Activated naive CD4-positive, alpha-beta T cell treated with anti-CD3 and anti-CD28 coated beads, Interleukin-2, amount 50 U/mL, for 72 hours (primary cell): ENCODE measurements around the gene GDF2. TPM values are rescaled to one million over a fixed set of nuclear protein-coding genes. Genes with fewer than 3 reads are reported as not detected.

Experiments
- ATAC-seq, 2 donors: fragments of 150-1000 bp; cut with Tn5 transposase; 2 replicates each; pipeline ENCODE4 v1.10.0; 2021; ENCODE audit warnings: mild to moderate bottlenecking in 2 of 2, moderate library complexity in 2 of 2
- DNase-seq, 2 donors: peaks; one replicate each; pipeline ENCODE4 v3.0.0; 2021 to 2022; ENCODE audit warnings: low spot score in 2 of 2
- H3K27ac Mint-ChIP-seq, 2 donors: one replicate each; pipeline ENCODE4 v1.8.0; 2022; ENCODE audit warnings: mild to moderate bottlenecking in 2 of 2, mixed read lengths in 2 of 2
- H3K36me3 Mint-ChIP-seq, 2 donors: one replicate each; pipeline ENCODE4 v1.8.0; 2022; ENCODE audit warnings: mixed read lengths in 2 of 2
- H3K9me3 Mint-ChIP-seq, 2 donors: one replicate each; pipeline ENCODE4 v1.8.0; 2022; ENCODE audit warnings: mixed read lengths in 2 of 2
- total RNA-seq, 2 donors: library from RNA; stranded (reverse); gene quantifications; one replicate each; pipeline ENCODE4 v1.2.3, GENCODE V29; 2022

Gene GDF2
- total RNA-seq, 2 donors from 2014 or later: not detected

DNA sequence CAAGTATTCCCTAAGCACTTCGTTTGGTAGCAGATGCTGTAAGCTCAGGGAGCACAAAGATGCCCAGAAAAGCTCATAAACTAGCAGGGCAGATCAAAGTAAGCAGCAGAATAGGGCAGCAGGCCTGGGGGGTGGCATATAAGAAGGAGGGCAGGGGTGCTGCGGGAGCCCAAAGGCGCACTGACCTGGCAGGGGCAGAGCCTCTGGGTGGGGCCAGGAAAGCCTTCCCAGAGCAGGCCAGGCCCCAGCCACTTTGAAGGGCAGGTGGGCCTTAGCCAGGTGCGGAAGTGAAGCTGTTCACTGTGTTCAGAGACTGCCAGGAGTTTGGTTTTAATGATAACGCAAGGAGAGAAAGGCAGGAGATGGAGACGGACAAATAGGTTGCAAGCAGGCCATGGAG, 18.4 kb upstream of the GDF2 start:
- no peak for ATAC-seq

DNA sequence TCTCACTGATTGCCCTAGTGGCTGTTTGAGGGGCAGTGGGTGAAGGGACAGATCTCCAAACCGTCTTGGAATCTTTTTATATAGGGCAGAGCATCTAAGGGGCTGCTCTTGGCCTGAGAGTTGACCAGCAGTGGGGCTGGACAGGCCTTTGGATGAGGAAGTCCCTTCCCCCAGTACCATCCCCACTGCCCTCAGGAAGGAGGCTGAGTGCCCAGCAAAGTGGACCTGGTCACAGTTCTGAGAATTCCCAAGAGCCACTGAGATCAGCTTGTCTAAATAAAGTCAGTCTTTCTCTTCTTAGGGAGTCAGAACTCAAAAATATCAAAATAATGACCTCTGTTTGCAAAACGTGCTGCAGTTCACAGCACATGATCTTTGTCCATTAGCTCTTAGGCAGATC, 16.7 kb upstream of the GDF2 start:
- DNase-seq (no peak), ATAC-seq (no peak)
- Mint-ChIP-seq H3K36me3 (no peaks in the 10 kb centered on the region), H3K9me3 (no peaks in the 10 kb centered on the region), H3K27ac (no peak overlapping the region)

More for the DNA sequence above, 18.4 kb upstream of the GDF2 start:
- H3K9me3 Mint-ChIP-seq: no peaks in the 10 kb centered on the region
- H3K36me3 Mint-ChIP-seq: no peaks in the 10 kb centered on the region
- DNase-seq: no peak
- H3K27ac Mint-ChIP-seq: no peak overlapping the region

DNA sequence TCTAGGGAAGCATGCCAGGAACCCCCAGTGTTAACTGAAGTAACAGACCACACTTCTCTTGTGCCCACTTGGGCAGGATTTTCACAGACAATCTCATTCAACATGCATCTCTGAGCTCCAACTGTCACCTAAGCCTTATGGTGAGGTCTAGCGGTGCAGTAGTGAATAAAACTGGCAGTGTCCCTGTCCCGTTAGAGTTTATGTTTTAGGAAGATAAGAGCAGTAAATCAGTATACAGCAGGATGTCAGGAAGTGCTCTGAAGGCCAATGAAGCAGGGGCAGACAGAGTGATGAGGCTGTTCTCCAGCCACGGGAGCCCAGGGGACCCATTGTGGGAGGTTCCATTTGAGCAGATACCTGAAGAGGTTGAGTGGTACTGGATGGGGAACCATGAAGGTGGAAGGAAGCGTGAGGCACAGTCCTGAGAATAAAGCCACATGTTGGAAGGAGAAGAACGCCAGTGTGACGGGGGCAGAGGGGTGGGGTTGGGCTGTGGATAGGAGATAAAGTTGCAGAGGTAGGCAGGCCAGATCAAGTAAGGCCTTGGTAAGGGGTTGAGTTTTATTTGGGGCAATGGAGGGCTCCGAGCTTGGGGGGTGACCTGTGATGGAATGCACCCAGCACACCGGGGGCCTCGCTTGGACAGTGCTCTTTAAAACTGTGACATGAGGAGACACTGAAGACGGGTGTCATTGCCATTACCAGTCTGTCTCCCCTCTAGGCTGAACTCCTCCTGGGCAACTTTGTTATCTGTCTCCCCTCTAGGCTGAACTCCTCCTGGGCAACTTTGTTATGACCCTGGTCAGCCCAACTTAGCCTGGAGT, 15.7 kb upstream of the GDF2 start:
- ATAC-seq (no peak), DNase-seq (no peak)
- Mint-ChIP-seq H3K27ac (peak overlapping the region in 1 of 2 donors; percentile 24), H3K9me3 (no peaks in the 10 kb centered on the region), H3K36me3 (no peaks in the 10 kb centered on the region)

DNA sequence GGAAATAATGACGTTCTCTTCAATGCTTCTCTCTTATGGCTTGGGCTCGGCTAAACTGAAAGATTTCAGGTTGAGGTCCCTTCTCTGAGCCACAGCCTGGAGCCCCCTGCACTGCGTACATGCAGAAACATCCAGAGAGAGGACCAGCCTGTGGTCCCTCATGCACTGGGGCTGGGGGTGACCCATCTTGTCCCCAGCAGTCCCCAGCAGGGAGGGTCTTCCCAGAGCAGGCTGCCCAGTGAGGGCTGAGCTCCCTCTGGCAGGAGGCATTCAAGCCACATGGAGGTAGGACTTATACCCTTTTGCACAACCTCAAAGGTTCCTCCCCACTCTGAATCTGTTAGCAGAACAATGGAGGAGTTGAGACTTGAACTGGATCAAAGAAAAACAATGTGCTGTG, 14.9 kb upstream of the GDF2 start:
- no peaks in the 10 kb centered on the region for H3K9me3 Mint-ChIP-seq
- H3K36me3 Mint-ChIP-seq: no peaks in the 10 kb centered on the region
- ATAC-seq (no peak), DNase-seq (no peak)
- H3K27ac Mint-ChIP-seq: no peak overlapping the region

DNA sequence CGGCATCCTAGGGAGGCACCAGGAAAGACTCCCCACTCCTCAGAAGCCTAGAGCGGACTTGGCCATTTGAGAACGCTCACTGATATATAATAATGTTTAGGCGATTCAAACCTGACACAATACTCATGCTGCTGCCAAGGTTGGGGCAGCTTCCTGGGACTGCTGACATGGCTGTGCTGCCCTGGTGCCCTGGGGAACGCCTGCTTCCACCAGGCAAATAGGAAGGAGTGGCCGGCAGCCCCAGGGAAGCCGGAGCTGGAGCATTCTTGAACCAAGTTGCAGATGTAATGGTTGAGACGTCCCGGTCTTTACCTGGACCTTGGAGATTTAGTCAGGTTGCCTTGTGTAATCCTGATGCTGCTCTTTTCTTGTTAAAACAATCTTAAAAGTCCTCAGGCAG, 13.5 kb upstream of the GDF2 start:
- DNase-seq (no peak), ATAC-seq (no peak)
- H3K36me3 Mint-ChIP-seq: no peaks in the 10 kb centered on the region
- H3K9me3 Mint-ChIP-seq: no peaks in the 10 kb centered on the region
- no peak overlapping the region for H3K27ac Mint-ChIP-seq

DNA sequence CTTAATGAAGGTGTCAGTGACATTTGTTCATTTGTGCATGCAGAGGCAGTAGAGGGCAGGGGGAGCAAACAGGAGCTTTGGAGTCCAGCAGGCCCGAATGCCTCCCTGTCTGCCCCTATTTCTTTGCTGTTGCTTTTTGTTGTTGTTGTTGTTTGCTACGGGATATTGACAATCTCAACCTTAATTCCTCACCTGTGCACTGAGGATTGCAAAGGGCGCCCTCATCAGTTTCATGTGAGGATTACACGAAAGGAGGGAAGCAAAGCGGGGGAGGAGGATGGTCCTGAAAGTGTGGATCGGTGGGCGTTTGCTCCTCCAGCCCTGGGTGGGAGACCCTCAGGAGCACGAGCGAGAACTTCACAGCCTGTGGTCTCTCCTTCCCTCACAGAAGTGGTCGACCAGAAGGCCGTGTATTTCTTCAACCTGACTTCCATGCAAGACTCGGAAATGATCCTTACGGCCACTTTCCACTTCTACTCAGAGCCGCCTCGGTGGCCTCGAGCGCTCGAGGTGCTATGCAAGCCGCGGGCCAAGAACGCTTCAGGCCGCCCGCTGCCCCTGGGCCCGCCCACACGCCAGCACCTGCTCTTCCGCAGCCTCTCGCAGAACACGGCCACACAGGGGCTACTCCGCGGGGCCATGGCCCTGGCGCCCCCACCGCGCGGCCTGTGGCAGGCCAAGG, 12.7 kb upstream of the GDF2 start:
- Mint-ChIP-seq H3K36me3 (no peaks in the 10 kb centered on the region), H3K9me3 (no peaks in the 10 kb centered on the region), H3K27ac (no peak overlapping the region)
- peak in 1 of 2 donors; percentile 29 for DNase-seq
- ATAC-seq: no peak

DNA sequence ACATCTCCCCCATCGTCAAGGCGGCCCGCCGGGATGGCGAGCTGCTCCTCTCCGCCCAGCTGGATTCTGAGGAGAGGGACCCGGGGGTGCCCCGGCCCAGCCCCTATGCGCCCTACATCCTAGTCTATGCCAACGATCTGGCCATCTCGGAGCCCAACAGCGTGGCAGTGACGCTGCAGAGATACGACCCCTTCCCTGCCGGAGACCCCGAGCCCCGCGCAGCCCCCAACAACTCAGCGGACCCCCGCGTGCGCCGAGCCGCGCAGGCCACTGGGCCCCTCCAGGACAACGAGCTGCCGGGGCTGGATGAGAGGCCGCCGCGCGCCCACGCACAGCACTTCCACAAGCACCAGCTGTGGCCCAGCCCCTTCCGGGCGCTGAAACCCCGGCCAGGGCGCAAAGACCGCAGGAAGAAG, 12.2 kb upstream of the GDF2 start:
- no peaks in the 10 kb centered on the region for H3K36me3 Mint-ChIP-seq
- DNase-seq: no peak
- ATAC-seq: no peak
- H3K9me3 Mint-ChIP-seq: no peaks in the 10 kb centered on the region
- H3K27ac Mint-ChIP-seq: no peak overlapping the region

DNA sequence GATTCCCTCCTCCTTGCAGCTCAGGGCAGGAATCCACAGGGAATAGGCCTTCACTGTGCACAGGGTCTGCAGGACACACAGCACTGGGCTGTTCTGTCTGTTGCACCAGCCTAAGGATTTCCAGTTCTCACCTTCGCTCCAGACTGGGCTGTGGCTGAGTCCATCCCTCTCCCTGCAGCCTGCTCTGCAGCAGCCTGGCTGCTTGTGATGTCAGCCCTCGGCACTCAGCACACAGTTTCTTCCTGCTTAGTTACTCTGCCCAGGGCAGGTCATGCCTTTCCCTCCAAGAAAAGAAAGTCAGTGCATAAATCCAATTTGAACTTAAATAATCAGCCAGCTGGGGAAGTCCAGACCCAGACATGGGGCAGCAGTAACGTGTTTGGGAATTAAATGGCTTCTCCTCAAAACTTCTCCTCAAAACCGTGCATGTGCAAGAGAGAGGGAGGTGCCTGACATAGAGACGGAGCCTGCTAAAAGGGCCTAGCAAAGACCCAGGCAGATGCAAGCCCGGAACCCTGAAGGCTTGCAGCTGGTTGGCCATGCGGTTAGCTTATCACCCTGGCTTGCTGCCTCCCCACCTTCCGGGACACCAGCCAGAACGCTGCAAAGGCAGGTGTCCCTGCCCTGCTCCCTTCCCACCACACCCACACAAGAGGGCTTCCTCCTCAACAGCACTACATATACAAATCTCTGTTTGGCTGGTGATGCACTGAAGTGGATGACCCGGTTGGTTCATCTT, 10.9 kb upstream of the GDF2 start:
- peak in 1 of 2 donors; percentile 37 for DNase-seq
- Mint-ChIP-seq H3K27ac (peak overlapping the region; percentile 21 to 22), H3K9me3 (no peaks in the 10 kb centered on the region), H3K36me3 (no peaks in the 10 kb centered on the region)
- ATAC-seq: peak; percentile 52 to 59

DNA sequence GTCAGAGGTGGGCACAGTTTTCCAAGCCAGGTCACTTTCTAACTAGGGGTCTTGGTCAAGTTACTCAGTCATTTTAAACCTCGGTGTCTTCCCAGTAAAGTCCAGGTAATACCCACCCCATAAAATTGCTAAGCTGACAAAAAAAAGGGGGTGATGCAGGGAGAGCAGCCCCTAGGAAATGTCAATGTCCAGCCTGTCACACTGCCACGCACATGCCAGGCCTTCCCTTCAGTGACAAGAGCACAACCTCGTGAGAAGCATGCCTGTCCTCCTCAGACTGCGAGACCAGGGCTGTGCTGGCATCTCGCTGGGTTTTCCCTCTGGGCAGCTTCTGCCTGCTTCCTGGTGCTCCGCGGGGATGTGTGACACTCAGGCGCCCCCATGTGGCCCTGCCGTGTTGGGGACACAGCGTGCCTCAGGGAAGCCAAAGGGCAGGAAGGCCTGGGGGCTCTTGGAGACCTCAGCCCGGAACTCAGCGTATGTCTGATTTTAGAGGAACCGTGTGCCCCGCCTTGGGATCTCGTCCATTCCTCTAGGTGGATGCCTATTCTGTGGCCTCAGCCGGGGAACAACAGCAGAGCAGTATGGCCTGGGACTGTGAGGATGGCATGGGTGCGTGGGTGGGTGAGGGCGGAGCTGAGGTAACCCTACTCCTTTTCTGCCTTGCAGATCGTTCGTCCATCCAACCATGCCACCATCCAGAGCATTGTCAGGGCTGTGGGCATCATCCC, 10.2 kb upstream of the GDF2 start:
- Mint-ChIP-seq H3K9me3 (no peaks in the 10 kb centered on the region), H3K27ac (peak overlapping the region; percentile 21 to 22), H3K36me3 (no peaks in the 10 kb centered on the region)
- DNase-seq (peak; percentile 84 to 86), ATAC-seq (peak; percentile 95 to 96)

DNA sequence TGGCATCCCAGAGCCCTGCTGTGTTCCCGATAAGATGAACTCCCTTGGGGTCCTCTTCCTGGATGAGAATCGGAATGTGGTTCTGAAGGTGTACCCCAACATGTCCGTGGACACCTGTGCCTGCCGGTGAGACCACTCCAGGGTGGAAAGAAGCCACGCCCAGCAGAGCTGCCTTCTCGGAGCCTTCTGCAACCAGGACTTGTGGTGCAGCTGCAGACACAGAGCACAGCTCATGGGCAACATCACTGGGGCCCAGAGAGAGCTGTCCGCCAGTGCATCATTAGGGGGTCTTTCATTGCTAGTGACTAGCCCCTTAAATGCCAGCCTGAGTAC, 9.6 kb upstream of the GDF2 start:
- Mint-ChIP-seq H3K36me3 (no peaks in the 10 kb centered on the region), H3K9me3 (no peaks in the 10 kb centered on the region), H3K27ac (no peak overlapping the region)
- ATAC-seq (no peak), DNase-seq (no peak)

DNA sequence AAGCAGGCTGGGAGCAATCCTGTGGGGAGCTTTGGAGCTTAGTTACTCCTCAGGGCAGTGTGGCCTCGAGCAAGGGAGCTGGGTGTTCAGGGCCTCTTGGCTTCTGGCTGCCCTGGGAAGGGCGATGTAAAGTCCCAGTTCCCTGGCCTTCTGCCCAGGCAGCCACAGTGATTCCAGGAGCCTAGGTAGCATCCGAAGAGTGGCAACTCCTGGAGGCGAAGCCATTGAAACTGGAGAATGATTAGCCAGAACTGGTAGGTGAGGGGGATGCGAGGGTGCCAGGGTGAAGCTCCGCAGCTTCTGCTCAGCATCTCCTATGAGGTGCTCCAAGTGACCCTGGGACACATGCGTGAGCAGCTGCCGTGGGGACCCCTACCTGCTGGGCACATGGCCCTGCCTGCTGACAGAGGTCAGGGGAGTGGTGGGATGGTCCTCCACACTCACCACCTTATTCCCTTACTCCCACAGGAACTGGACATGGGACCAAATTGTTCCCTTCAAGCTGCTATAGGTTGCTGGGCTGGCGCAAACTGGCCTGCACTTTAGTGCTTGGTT, 7.8 kb upstream of the GDF2 start:
- Mint-ChIP-seq H3K9me3 (no peaks in the 10 kb centered on the region), H3K36me3 (no peaks in the 10 kb centered on the region), H3K27ac (peak overlapping the region in 1 of 2 donors; percentile 15)
- DNase-seq (no peak), ATAC-seq (no peak)

DNA sequence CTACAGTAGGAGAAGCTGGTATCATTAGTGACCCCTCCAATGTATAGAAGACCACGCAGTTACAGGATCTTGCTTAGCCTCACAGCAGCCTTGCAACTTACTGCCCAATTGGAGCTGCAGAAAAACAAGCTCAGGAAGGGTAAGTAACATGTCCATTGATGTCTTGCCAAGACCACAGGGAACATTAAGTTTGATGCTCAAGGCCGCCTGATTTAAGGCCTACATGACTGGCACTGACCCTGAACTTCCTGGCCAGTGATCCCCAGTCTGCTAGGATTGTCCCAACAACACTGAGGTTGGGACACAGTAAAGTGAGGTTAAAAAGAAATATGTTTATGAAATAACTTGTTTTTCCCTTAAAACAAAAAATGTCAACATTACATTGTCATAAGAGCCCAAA, 6.8 kb upstream of the GDF2 start:
- H3K9me3 Mint-ChIP-seq: no peaks in the 10 kb centered on the region
- H3K36me3 Mint-ChIP-seq: no peaks in the 10 kb centered on the region
- ATAC-seq (no peak), DNase-seq (no peak)
- H3K27ac Mint-ChIP-seq: no peak overlapping the region

DNA sequence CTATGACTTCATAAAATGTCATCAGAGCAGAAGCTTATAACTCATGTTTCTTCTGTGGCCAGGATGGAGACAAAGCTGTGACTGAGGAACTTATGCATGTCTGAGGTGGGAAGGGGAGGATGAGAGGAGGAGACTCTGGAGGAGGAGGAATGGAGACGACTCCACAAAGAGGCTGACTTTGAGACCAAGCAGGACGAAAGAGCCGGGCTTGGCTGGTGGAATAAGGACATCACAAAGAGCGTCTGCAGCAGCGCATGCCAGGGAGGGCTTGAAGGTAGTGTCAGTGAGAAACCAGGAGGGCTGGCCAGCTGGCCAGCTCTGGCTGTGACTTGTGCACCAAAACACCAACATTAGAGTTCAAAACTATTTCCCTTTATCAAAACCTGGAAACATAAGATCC, 6.1 kb upstream of the GDF2 start:
- Mint-ChIP-seq H3K27ac (no peak overlapping the region), H3K9me3 (no peaks in the 10 kb centered on the region), H3K36me3 (no peaks in the 10 kb centered on the region)
- no peak for ATAC-seq
- DNase-seq: no peak

DNA sequence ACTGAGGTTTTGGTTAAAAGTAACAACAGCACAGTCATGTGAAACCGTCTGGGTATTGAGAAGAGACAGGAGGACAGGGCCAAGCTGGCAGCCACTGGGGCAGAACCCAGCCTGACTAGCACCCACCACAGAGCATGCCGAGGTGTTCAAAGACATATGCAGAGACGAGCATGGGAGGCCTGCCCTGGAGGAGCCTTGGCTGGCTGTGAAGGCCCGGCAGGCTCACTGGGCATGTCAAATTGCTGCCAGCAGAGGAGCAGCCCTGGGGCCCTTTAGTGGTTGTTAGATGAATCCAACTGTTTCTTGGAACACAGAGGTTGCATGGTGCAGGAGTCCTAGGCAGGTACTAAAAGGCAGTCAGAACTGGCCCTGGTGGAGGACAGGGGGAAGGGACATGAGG, 5.0 kb upstream of the GDF2 start:
- no peak for DNase-seq
- peak overlapping the region in 1 of 2 donors; percentile 44 for H3K27ac Mint-ChIP-seq
- H3K36me3 Mint-ChIP-seq: no peaks in the 10 kb centered on the region
- no peaks in the 10 kb centered on the region for H3K9me3 Mint-ChIP-seq
- no peak for ATAC-seq

DNA sequence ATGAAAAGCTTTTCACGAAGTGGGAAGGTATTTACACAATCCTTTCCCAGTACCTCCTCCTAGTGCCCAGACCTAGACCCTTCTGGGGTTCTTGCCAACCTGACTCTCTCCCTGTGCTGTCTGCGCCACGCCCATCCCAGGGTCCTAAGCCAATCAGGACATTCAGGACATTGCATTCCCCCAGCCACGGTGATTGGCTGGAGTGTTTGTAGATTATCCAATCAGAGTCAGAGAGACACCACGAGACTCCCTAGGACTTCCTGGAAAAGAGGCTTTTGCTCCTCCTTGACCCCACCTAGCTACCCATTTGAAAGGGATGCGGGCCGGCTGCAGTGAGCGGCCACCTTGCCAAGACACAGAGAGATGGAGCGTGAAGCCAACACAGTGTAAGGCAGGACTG, 3.5 kb upstream of the GDF2 start:
- Mint-ChIP-seq H3K27ac (no peak overlapping the region), H3K9me3 (no peaks in the 10 kb centered on the region), H3K36me3 (no peaks in the 10 kb centered on the region)
- no peak for DNase-seq
- ATAC-seq: no peak

DNA sequence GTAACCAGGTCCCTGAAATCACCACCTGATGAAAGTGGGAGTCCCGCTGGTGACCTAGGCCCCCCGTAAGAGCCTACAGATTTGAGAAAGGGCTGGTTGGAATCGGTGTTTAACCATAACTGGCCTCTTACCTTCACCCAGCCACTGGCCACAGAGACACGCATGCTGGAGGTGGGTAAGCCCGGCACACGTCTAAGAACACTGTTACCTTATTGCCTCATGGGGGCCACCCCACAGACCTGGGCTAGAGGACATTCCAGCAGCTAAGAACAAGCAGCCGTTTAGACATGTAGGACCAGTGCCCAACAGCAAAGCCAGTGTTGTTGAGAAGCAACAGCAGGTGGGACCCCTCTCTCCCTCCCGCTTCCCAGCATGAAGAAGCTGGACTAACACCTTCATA, 2.5 kb upstream of the GDF2 start:
- ATAC-seq (no peak), DNase-seq (no peak)
- Mint-ChIP-seq H3K36me3 (no peaks in the 10 kb centered on the region), H3K9me3 (no peaks in the 10 kb centered on the region), H3K27ac (no peak overlapping the region)

DNA sequence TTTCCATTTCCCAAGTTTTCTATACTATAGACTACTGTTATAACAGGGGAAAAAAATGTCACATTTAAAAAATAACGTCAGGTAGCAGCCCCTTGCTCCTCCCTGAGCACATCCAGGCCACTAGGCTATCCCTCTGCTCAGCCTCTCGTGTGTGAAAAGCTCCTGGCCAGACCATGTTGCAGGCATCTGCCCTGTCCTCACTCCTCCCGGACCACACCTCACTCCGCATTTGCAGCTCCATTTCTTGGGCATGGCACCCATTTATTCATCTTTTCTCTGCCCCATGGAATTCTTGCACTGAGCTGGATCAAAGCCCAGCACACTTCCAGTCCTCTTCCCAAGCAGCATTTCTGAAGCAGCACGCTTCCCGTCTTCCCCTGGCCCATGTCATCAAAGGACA, 1.4 kb upstream of the GDF2 start:
- ATAC-seq: no peak
- H3K27ac Mint-ChIP-seq: no peak overlapping the region
- H3K9me3 Mint-ChIP-seq: no peaks in the 10 kb centered on the region
- H3K36me3 Mint-ChIP-seq: no peaks in the 10 kb centered on the region
- DNase-seq: no peak
